GM12878 (cell line): ENCODE results near the gene PITPNM3. TPM values are rescaled to one million over a fixed set of nuclear protein-coding genes. Genes with fewer than 3 reads are reported as not detected.

Experiments
- ATAC-seq: fragments of 200-7000 bp; cut with Tn5 transposase; 3 replicates; pipeline ENCODE4 v1.9.1; 2020; ENCODE audit warnings: mild to moderate bottlenecking, moderate library complexity
- BruUV-seq: library from RNA; stranded (reverse); fragments of 400-500 nt; replicated peaks from 2 replicates; lab custom pipeline; 2021; lab: Mats Ljungman, UMichigan
- CTCF ChIA-PET: fragments of 300-600 bp; sonication (Branson Sonifier 250); formaldehyde crosslinking; extraction: SDS; loops from one replicate; lab custom pipeline; 2021; ENCODE audit warnings: inconsistent platforms; lab: Yijun Ruan, JAX
- POLR2A ChIA-PET: fragments of 350-600 bp; formaldehyde crosslinking; extraction: SDS; loops from one replicate; lab custom pipeline; 2021; ENCODE audit warnings: inconsistent platforms; lab: Charles Lee
- RAD21 ChIA-PET: fragments of 300-600 bp; sonication (Branson Sonifier 250); formaldehyde crosslinking; loops from one replicate; lab custom pipeline; 2023; ENCODE audit warnings: antibody characterized with exemption; ENCODE audit not compliant: unreplicated experiment; lab: Charles Lee
- SMC1A ChIA-PET: fragments of 300-600 bp; sonication (Branson Sonifier 250); formaldehyde crosslinking; loops from one replicate; lab custom pipeline; 2023; ENCODE audit not compliant: unreplicated experiment, uncharacterized antibody; lab: Charles Lee
- DNase-seq: peaks from one replicate; pipeline ENCODE4 v3.0.0-alpha.2; 2011; ENCODE audit warnings: low read depth, low spot score
- FAIRE-seq: peaks from 3 replicates; lab custom pipeline; 2011; peaks lifted over from hg19 to GRCh38; lab: Jason Lieb, UNC
- H2AFZ ChIP-seq: 2 replicates; pipeline ENCODE4 v1.6.0; 2011; ENCODE audit warnings: low read depth, low read length, control low read depth; ENCODE audit not compliant: control insufficient read depth
- H3K27ac ChIP-seq: 2 replicates; pipeline ENCODE4 v1.5.1; 2011; ENCODE audit warnings: control low read depth; ENCODE audit not compliant: control insufficient read depth, insufficient read depth
- H3K27me3 ChIP-seq, 2 experiments: replicated peaks in 1 of 2; 2 replicates each; pipeline versions ENCODE4 v1.6.0 to v1.6.1; 2011; ENCODE audit warnings: low read length in 1 of 2; ENCODE audit not compliant: control insufficient read depth in 2 of 2, insufficient read depth in 2 of 2
- H3K36me3 ChIP-seq, 2 experiments: 2 replicates each; pipeline ENCODE4 v1.5.1; 2011; ENCODE audit warnings: low read length in 1 of 2; ENCODE audit not compliant: control insufficient read depth in 2 of 2, insufficient read depth in 2 of 2
- H3K4me1 ChIP-seq: 2 replicates; pipeline ENCODE4 v1.6.1; 2011; ENCODE audit warnings: mild to moderate bottlenecking, low read length, moderate library complexity, mixed read lengths; ENCODE audit not compliant: control insufficient read depth, insufficient read depth
- H3K4me2 ChIP-seq: 2 replicates; pipeline ENCODE4 v1.6.0; 2011; ENCODE audit warnings: control low read depth; ENCODE audit not compliant: control insufficient read depth, insufficient read depth
- H3K4me3 ChIP-seq: fragments of 200-600 bp; sonication (generic); 2 replicates; pipeline ENCODE4 v1.5.1; 2016
- H3K79me2 ChIP-seq: 2 replicates; pipeline ENCODE4 v1.6.0; 2011; ENCODE audit warnings: low read length; ENCODE audit not compliant: control insufficient read depth, insufficient read depth
- H3K9ac ChIP-seq: 2 replicates; pipeline ENCODE4 v1.8.0; 2011; ENCODE audit warnings: low read length, control low read depth, mixed read lengths; ENCODE audit not compliant: control insufficient read depth, insufficient read depth
- H3K9me3 ChIP-seq: replicated peaks from 3 replicates; pipeline ENCODE4 v1.5.1; 2011; ENCODE audit warnings: mild to moderate bottlenecking, low read length; ENCODE audit not compliant: control insufficient read depth, insufficient read depth
- H4K20me1 ChIP-seq: 2 replicates; pipeline ENCODE4 v1.6.0; 2011; ENCODE audit not compliant: control insufficient read depth, insufficient read depth
- ATF7 ChIP-seq: fragments of 450-650 bp; IDR thresholded peaks from 2 replicates; pipeline ENCODE4 v1.6.1; 2016; ENCODE audit warnings: low read depth, mild to moderate bottlenecking
- BMI1 ChIP-seq: fragments of 450-650 bp; IDR thresholded peaks from 2 replicates; pipeline ENCODE4 v1.6.1; 2016; ENCODE audit warnings: mild to moderate bottlenecking, moderate library complexity, borderline replicate concordance
- CBX5 ChIP-seq: sonication (generic); IDR thresholded peaks from 2 replicates; pipeline ENCODE4 v1.6.1; 2016; ENCODE audit warnings: low read depth, moderate library complexity, mild to moderate bottlenecking, inconsistent platforms
- CEBPB ChIP-seq, 2 experiments: fragments of 150-350 bp in 1 of 2; IDR thresholded peaks; 2 replicates each; pipeline ENCODE4 v1.6.1; 2012 to 2014; ENCODE audit warnings: low read depth in 2 of 2, low read length in 2 of 2, borderline replicate concordance in 1 of 2, inconsistent platforms in 1 of 2
- IKZF1 ChIP-seq: fragments of 450-650 bp; conservative IDR thresholded peaks from 2 replicates; pipeline ENCODE4 v1.6.1; 2017; ENCODE audit warnings: antibody characterized with exemption, mild to moderate bottlenecking
- IRF4 ChIP-seq: IDR thresholded peaks from 2 replicates; pipeline ENCODE4 v1.6.1; 2011; ENCODE audit warnings: low read depth, low read length
- MTA3 ChIP-seq: IDR thresholded peaks from 2 replicates; pipeline ENCODE4 v1.6.1; 2012; ENCODE audit warnings: low read length, inconsistent platforms, borderline replicate concordance
- RAD51 ChIP-seq: fragments of 450-650 bp; IDR thresholded peaks from 2 replicates; pipeline ENCODE4 v1.6.1; 2016; ENCODE audit warnings: moderate library complexity, mild to moderate bottlenecking, inconsistent platforms
- RFX5 ChIP-seq: IDR thresholded peaks from 2 replicates; pipeline ENCODE4 v1.6.1; 2011; ENCODE audit warnings: low read depth, low read length, improper control_type of control experiment
- STAT3 ChIP-seq: IDR thresholded peaks from 2 replicates; pipeline ENCODE4 v1.6.1; 2011; ENCODE audit warnings: low read depth, low read length, improper control_type of control experiment
- ZNF217 ChIP-seq: fragments of 450-650 bp; IDR thresholded peaks from 2 replicates; pipeline ENCODE4 v1.6.1; 2017; ENCODE audit warnings: antibody characterized with exemption, mild to moderate bottlenecking
- ZNF622 ChIP-seq: fragments of 450-650 bp; IDR thresholded peaks from 2 replicates; pipeline ENCODE4 v1.6.1; 2017; ENCODE audit warnings: mild to moderate bottlenecking, inconsistent platforms
- WGBS: methylation state at CpG from one replicate; pipeline ENCODE4 v1.1.6; 2016; ENCODE audit warnings: low lambda C conversion rate; ENCODE audit not compliant: insufficient replicate concordance, insufficient coverage; ENCODE audit errors: missing lambda C conversion rate; 5-methylcytosine and 5-hydroxymethylcytosine counted together
- in situ Hi-C: fragments of 300-500 bp; cut with MboI; formaldehyde crosslinking; loops from 9 replicates; pipeline ENCODE4 v1.14.3; 2018; ENCODE audit warnings: mixed read lengths
- intact Hi-C: fragments of 100-400 bp; cut with micrococcal nuclease; formaldehyde crosslinking; loops from one replicate; pipeline ENCODE4 v1.14.2; 2022; ENCODE audit not compliant: unreplicated experiment
- polyA plus RNA-seq, 11 experiments: library from polyadenylated mRNA; depleted of rRNA in 4 of 11; unstranded in 6 of 11; stranded (reverse) in 5 of 11; fragments of >200 nt; fragmentation: Nextera tagmentation in 4 of 11; fragmentation: Illumina TruSeq in 1 of 11; extraction: Ambion mirVana in 4 of 11; extraction: Trizol in 1 of 11; gene quantifications; 1 replicate in 1 of 11; 2 replicates in 10 of 11; pipeline versions ENCODE4 v1.2.1 to v1.2.3, GENCODE V29; 2011 to 2016; ENCODE audit warnings: inconsistent platforms in 2 of 11, missing spikeins in 2 of 11, low read depth in 1 of 11
- total RNA-seq, 4 experiments: library from RNA; depleted of rRNA in 3 of 4; stranded (reverse); fragments of >200 nt in 3 of 4; fragmentation: Illumina TruSeq in 1 of 4; extraction: Trizol in 1 of 4; gene quantifications; 2 replicates each; pipeline versions ENCODE4 v1.2.1 to v1.2.3, GENCODE V29; 2013 to 2021

PITPNM3 gene
- total and polyA plus RNA-seq, 10 of the 15 experiments (the other 5 are each of a cell fraction or from before 2014, with no cell fraction given) = 0.02 to 0.49 (median 0.19) TPM; not detected in 1

DNA sequence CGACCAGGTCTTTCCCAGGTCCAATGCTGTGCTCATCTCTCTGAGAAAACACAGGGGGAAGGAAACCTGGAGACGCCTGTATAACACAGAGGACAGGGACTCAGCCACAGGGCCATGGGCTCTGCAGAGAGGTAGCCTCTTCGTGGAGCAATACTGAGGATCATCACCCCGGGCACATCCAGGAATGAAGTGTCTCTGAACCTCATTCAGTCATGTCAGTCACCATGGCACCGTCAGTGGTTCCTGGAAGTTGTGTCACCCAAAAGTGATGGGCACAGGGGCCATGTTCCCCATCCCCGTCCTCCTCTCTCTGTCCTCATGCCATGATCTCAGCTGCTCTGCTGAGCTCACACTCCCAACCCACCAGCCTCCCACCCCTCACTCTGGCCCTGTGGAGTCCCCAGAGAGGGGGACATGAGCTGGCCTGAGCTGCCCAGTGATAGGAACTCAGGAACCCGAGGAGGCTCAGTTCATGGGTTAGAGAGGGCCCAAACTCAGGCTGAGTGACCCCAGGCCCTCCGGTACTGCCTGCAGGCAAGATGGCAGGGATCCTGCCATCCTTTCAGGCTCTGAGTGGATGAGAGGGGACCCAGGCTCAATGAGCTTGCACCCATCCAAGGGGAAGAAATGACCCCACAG, 53.4 kb downstream of the PITPNM3 start:
- no peak overlapping the region for H3K4me2 ChIP-seq
- ChIA-PET RAD21 (no interaction called here), SMC1A (no interaction called here)
- FAIRE-seq = no peak
- no peaks in the 10 kb centered on the region for H3K9me3 ChIP-seq
- no TSS peak for BruUV-seq
- no peak for ATAC-seq
- 22% methylated on average over 8 of the region's 8 CpGs for WGBS
- no peaks in the 10 kb centered on the region for H3K4me1 ChIP-seq
- no peak for DNase-seq
- in situ Hi-C loops = no loop called here
- H3K36me3 ChIP-seq = no peaks in the 10 kb centered on the region
- no peaks in the 10 kb centered on the region for H4K20me1 ChIP-seq
- H3K79me2 ChIP-seq = no peaks in the 10 kb centered on the region
- TF ChIP-seq STAT3 = no peak
- TF ChIP-seq RFX5 = no peak
- no peak for TF ChIP-seq CEBPB (IDR thresholded peaks at IDR 0.05; ENCODE audit: borderline replicate concordance in 1 of 2, low read depth in 2 of 2, low read length in 2 of 2)
- TF ChIP-seq BMI1 = no peak
- TF ChIP-seq, all 136 proteins: peak for 0
- no peak overlapping the region for H3K4me3 ChIP-seq
- H2AFZ ChIP-seq = no peak overlapping the region
- ChIA-PET CTCF (no interaction called here), POLR2A (no interaction called here)
- no peak overlapping the region for H3K9ac ChIP-seq
- H3K27ac ChIP-seq = no peak overlapping the region
- intact Hi-C loops = no loop called here
- H3K27me3 ChIP-seq = no peaks in the 10 kb centered on the region; a peak in 1 of 4 replicates

DNA sequence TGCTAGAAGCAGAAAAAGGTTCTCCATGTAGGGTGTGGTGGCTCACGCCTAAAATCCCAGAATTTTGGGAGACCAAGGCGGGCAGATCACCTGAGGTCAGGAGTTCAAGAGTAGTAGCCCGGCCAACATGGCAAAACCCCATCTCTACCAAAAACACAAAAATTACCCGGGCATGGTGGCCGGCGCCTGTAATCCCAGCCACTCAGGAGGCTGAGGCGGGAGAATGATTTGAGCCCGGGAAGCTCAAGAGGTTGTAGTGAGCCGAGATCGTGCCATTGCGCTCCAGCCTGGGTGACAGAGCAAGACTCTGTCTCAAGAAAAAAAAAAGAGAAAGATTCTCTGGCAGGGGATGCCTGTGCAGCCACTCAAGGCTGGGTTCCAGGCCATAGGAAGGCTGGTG, 54.2 kb downstream of the PITPNM3 start:
- FAIRE-seq (no peak), ATAC-seq (no peak), DNase-seq (no peak)
- ChIA-PET POLR2A (no interaction called here), CTCF (no interaction called here), SMC1A (no interaction called here), RAD21 (no interaction called here)
- Histone ChIP-seq H3K4me2 (no peak overlapping the region), H3K79me2 (no peaks in the 10 kb centered on the region), H2AFZ (no peak overlapping the region), H3K9ac (no peak overlapping the region), H3K27ac (no peak overlapping the region), H3K9me3 (no peaks in the 10 kb centered on the region), H3K4me1 (peaks cover 2% of the 10 kb centered on the region; the same call in 1 of the 2 replicates), H3K4me3 (no peak overlapping the region), H3K27me3 (no peaks in the 10 kb centered on the region; a peak in 1 of 4 replicates), H4K20me1 (no peaks in the 10 kb centered on the region), H3K36me3 (no peaks in the 10 kb centered on the region)
- no TSS peak for BruUV-seq
- no peak for TF ChIP-seq IRF4
- TF ChIP-seq CBX5 = no peak
- TF ChIP-seq ZNF622 = no peak
- no peak for TF ChIP-seq IKZF1
- no peak for TF ChIP-seq ATF7
- no peak for TF ChIP-seq MTA3
- TF ChIP-seq ZNF217 = no peak
- TF ChIP-seq RAD51 = no peak
- intact Hi-C loops = no loop called here
- 65% methylated on average over 11 of the region's 11 CpGs for WGBS
- in situ Hi-C loops = no loop called here
